Thyroid gland (tissue), 4 donors: ENCODE measurements around the gene MLH3. TPM values are rescaled to one million over a fixed set of nuclear protein-coding genes. Genes with fewer than 3 reads are reported as not detected.

ENCODE experiments used
- DNase-seq, 2 donors: peaks; one replicate each; pipeline ENCODE4 v3.0.0-alpha.2; 2019
- H3K27ac ChIP-seq, 3 donors: fragments of 200-600 bp; sonication (generic); 1 replicate in 2 of 3; 2 replicates in 1 of 3; pipeline ENCODE4 v1.5.1; 2016 to 2019; ENCODE audit warnings: mild to moderate bottlenecking in 1 of 3, moderate library complexity in 1 of 3
- H3K27me3 ChIP-seq: fragments of 200-600 bp; sonication (generic); one replicate; pipeline ENCODE4 v1.5.1; 2019
- H3K36me3 ChIP-seq, 2 donors: fragments of 200-600 bp; sonication (generic); one replicate each; pipeline ENCODE4 v1.5.1; 2016 to 2019
- H3K4me1 ChIP-seq, 2 donors: fragments of 200-600 bp; sonication (generic); one replicate each; pipeline ENCODE4 v1.5.1; 2017 to 2019
- H3K4me3 ChIP-seq, 3 donors: fragments of 200-600 bp; sonication (generic); replicated peaks in 1 of 3; 1 replicate in 2 of 3; 2 replicates in 1 of 3; pipeline ENCODE4 v1.5.1; 2016; ENCODE audit warnings: mild to moderate bottlenecking in 1 of 3
- H3K9me3 ChIP-seq: fragments of 200-600 bp; sonication (generic); one replicate; pipeline ENCODE4 v1.5.1; 2017
- POLR2A ChIP-seq, 2 donors: fragments of 450-650 bp; IDR thresholded peaks; one replicate each; pipeline ENCODE4 v1.6.1; 2017; ENCODE audit warnings: antibody characterized with exemption in 2 of 2, mild to moderate bottlenecking in 2 of 2, moderate library complexity in 1 of 2
- WGBS, 2 donors: methylation state at CpG; one replicate each; pipeline ENCODE4 v1.1.5; 2017; 5-methylcytosine and 5-hydroxymethylcytosine counted together
- intact Hi-C: fragments of 100-400 bp; cut with DNase I; formaldehyde crosslinking; loops from one replicate; pipeline ENCODE4 v1.15.1; 2023
- total RNA-seq, 4 donors: library from RNA; depleted of rRNA; stranded (reverse); fragments of >200 nt; gene quantifications; one replicate each; pipeline ENCODE4 v1.2.3, GENCODE V29; 2016
- TF ChIP-seq, protein P1 (sequence below), 6 experiments: fragments of 200-600 bp in 3 of 6; fragments of 450-650 bp in 3 of 6; sonication (generic) in 3 of 6; IDR thresholded peaks; one replicate each; pipeline ENCODE4 v1.5.1; 2016 to 2019; ENCODE audit warnings: antibody characterized with exemption in 6 of 6, mild to moderate bottlenecking in 2 of 6, inconsistent platforms in 1 of 6, moderate library complexity in 1 of 6

MLH3 gene
- total RNA-seq, 4 donors from 2014 or later: 48.1 to 68.1 (median 57.9) TPM

DNA sequence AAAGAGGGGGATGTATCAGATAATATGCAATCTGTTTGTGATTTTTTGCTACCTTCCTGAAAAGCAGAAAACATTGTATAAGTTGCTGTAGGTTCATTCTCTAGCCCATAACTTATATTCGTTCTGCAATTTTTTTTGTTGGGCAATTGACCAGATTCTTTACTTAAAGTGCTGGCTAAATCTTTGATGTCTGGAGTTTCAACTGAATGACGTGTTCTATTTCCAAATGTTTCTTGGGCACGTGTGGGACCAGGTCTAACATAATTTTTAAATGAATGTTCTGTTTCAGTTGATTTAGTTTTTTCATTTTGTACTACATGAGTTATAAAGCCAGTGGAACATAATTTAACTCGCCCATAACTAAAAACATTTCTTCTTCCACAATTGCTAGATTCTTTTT, 3.8 kb downstream of the MLH3 start:
- no peak for DNase-seq
- H3K4me1 ChIP-seq: peaks cover 49 to 53% of the 10 kb centered on the region in 2 donors
- H3K9me3 ChIP-seq: no peaks in the 10 kb centered on the region
- WGBS, 2 donors: 94 to 99% methylated on average over 4 of the region's 4 CpGs
- intact Hi-C loops: no loop called here
- no peak for TF ChIP-seq POLR2A (IDR thresholded peaks at IDR 0.05)
- TF ChIP-seq, protein P1, sequence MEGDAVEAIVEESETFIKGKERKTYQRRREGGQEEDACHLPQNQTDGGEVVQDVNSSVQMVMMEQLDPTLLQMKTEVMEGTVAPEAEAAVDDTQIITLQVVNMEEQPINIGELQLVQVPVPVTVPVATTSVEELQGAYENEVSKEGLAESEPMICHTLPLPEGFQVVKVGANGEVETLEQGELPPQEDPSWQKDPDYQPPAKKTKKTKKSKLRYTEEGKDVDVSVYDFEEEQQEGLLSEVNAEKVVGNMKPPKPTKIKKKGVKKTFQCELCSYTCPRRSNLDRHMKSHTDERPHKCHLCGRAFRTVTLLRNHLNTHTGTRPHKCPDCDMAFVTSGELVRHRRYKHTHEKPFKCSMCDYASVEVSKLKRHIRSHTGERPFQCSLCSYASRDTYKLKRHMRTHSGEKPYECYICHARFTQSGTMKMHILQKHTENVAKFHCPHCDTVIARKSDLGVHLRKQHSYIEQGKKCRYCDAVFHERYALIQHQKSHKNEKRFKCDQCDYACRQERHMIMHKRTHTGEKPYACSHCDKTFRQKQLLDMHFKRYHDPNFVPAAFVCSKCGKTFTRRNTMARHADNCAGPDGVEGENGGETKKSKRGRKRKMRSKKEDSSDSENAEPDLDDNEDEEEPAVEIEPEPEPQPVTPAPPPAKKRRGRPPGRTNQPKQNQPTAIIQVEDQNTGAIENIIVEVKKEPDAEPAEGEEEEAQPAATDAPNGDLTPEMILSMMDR (IDR thresholded peaks at IDR 0.05): no peak
- H3K36me3 ChIP-seq: no peaks in the 10 kb centered on the region
- H3K27ac ChIP-seq: no peak overlapping the region
- no peak overlapping the region for H3K4me3 ChIP-seq
- H3K27me3 ChIP-seq: no peaks in the 10 kb centered on the region

DNA sequence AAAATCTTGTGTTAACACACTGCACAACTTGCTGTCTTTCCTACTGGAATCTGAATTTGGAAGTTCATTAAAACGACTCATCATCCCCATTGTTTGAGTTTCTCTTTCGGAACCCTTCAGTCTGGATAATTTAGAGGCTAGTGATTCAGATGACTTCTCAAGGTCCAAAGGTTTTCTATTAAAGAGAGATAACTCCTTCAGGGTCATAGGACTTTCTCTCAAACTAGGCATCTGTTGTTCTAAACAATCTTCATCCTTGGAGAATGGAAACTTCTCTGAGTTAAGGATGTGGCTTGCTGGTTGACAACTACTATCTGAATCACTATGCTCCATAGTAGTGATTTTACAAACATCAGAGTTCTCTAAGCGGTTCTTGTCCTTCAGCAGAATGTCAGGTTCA, 4.4 kb downstream of the MLH3 start:
- H3K4me1 ChIP-seq: peaks cover 47 to 53% of the 10 kb centered on the region in 2 donors
- H3K27me3 ChIP-seq: no peaks in the 10 kb centered on the region
- WGBS, 2 donors: 93 to 95% methylated on average over 3 of the region's 3 CpGs
- no peaks in the 10 kb centered on the region for H3K9me3 ChIP-seq
- TF ChIP-seq, protein P1 (IDR thresholded peaks at IDR 0.05): no peak
- TF ChIP-seq POLR2A (IDR thresholded peaks at IDR 0.05): no peak
- no peaks in the 10 kb centered on the region for H3K36me3 ChIP-seq
- intact Hi-C loops: no loop called here
- no peak for DNase-seq
- peak overlapping the region in 2 of 3 donors; percentile 46 to 47 for H3K27ac ChIP-seq
- no peak overlapping the region for H3K4me3 ChIP-seq

DNA sequence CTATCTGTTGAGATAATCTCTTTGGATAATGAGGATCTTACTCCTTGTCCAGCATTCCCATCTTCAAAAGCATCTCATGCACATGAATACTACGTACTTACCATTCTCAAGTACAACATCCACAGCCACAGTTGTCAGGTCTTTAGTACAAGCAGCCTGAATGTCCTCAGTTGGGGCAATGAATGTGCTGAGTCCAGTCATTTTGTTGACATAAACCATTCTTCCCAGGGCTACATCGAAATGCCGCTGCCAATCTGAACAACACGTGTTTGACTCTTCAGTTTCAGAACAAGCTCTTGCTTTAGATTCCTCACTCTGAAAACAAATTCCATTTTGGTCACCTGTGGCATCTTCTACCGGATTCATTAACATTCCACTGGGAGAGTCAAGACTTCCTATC, 5.0 kb downstream of the MLH3 start:
- Histone ChIP-seq H3K27ac (peak overlapping the region in 2 of 3 donors; percentile 46 to 47), H3K4me1 (peaks cover 43 to 53% of the 10 kb centered on the region in 2 donors), H3K9me3 (no peaks in the 10 kb centered on the region), H3K27me3 (no peaks in the 10 kb centered on the region), H3K36me3 (peaks cover 0 to 1% of the 10 kb centered on the region in 2 donors), H3K4me3 (no peak overlapping the region)
- TF ChIP-seq, protein P1 (IDR thresholded peaks at IDR 0.05): no peak
- TF ChIP-seq POLR2A (IDR thresholded peaks at IDR 0.05): peak in 1 of 2 donors; percentile 20
- peak; percentile 56 to 63 for DNase-seq
- intact Hi-C loops: no loop called here
- WGBS, 2 donors: 58 to 74% methylated on average over 5 of the region's 5 CpGs

DNA sequence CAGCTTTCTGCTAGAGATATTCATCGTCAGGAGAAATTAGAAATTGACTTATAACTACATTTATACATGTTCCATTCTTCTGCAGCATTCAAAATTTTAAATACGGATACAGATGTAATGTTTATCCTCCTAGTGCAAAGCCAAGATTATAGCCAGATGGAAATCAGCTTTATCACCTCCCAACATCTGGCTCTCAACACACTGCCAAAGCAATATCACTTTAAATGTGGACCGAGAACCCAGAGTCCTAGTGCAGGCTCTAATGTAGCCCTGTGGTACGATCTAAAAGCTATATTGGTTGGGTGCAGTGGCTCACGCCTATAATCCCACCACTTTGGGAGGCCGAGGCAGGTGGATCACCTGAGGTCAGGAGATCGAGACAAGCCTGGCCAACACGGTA, 6.5 kb downstream of the MLH3 start:
- Histone ChIP-seq H3K27ac (peak overlapping the region in 2 of 3 donors; percentile 11 to 52), H3K27me3 (no peaks in the 10 kb centered on the region), H3K9me3 (no peaks in the 10 kb centered on the region), H3K4me1 (peaks cover 33 to 44% of the 10 kb centered on the region in 2 donors), H3K4me3 (no peak overlapping the region), H3K36me3 (peaks cover 0 to 3% of the 10 kb centered on the region in 2 donors)
- intact Hi-C loops: no loop called here
- DNase-seq: no peak
- 75 to 82% methylated on average over 8 of the region's 8 CpGs for WGBS, 2 donors
- TF ChIP-seq POLR2A (IDR thresholded peaks at IDR 0.05): no peak
- TF ChIP-seq, protein P1 (IDR thresholded peaks at IDR 0.05): no peak

DNA sequence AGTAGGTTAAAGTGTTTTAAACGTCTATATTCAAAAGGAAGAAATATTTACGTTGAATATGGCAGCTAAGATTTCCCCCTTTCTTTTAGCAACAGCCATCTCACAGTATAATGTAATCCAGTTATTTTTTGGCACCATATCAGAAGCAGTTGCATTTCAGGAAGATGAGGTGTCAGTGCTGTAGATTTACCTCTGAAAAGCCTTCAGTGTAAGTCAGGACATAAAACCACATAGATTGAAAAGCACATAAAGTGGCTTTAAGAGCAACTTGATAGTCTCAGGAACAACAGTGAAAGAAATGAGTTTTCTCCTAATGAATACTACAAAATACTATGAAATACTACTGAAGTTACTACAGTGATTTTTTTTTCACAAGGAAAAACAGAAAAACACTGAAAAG, 6.9 kb downstream of the MLH3 start:
- Histone ChIP-seq H3K27ac (peak overlapping the region in 2 of 3 donors; percentile 11 to 52), H3K4me1 (peaks cover 29 to 42% of the 10 kb centered on the region in 2 donors), H3K36me3 (peaks cover 0 to 3% of the 10 kb centered on the region in 2 donors), H3K27me3 (no peaks in the 10 kb centered on the region), H3K4me3 (no peak overlapping the region), H3K9me3 (no peaks in the 10 kb centered on the region)
- intact Hi-C loops: no loop called here
- no peak for TF ChIP-seq POLR2A (IDR thresholded peaks at IDR 0.05)
- TF ChIP-seq, protein P1 (IDR thresholded peaks at IDR 0.05): no peak
- 44 to 59% methylated on average over 2 of the region's 2 CpGs for WGBS, 2 donors
- no peak for DNase-seq
